Endothelial cell of umbilical vein (primary cell): Measurements from ENCODE around the gene ANXA6.

Experiments
- EZH2 ChIP-seq: IDR thresholded peaks from 2 replicates; pipeline ENCODE4 v1.6.1; 2012; ENCODE audit warnings: borderline replicate concordance, low read depth, mild to moderate bottlenecking, moderate library complexity, low read length, inconsistent platforms; ENCODE audit not compliant: severe bottlenecking
- GATA2 ChIP-seq: IDR thresholded peaks from 2 replicates; pipeline ENCODE4 v1.7.0; 2011; ENCODE audit warnings: low read depth, mild to moderate bottlenecking, moderate library complexity, mixed read lengths, low read length; ENCODE audit not compliant: insufficient read length, insufficient read depth
- JUN ChIP-seq: IDR thresholded peaks from 2 replicates; pipeline ENCODE4 v1.6.1; 2011; ENCODE audit warnings: borderline replicate concordance, low read depth; ENCODE audit not compliant: insufficient read length, insufficient read depth
- POLR2A ChIP-seq: IDR thresholded peaks from 2 replicates; pipeline ENCODE4 v1.6.1; 2012; ENCODE audit warnings: low read depth, mild to moderate bottlenecking, control low read depth, low read length
- TF ChIP-seq, protein P1 (sequence below), 2 donors: IDR thresholded peaks; 1 replicate in 1 of 2; 2 replicates in 1 of 2; pipeline ENCODE4 v1.5.1; 2011; ENCODE audit warnings: low read length in 2 of 2, mild to moderate bottlenecking in 2 of 2, moderate library complexity in 2 of 2, control low read depth in 1 of 2, inconsistent platforms in 1 of 2, low read depth in 1 of 2; ENCODE audit not compliant: insufficient read depth in 1 of 2; ENCODE audit errors: extremely low read depth in 1 of 2
- TF ChIP-seq, protein P2 (sequence below): IDR thresholded peaks from 2 replicates; pipeline ENCODE4 v1.6.1; 2011; ENCODE audit not compliant: insufficient read depth, insufficient read length

DNA sequence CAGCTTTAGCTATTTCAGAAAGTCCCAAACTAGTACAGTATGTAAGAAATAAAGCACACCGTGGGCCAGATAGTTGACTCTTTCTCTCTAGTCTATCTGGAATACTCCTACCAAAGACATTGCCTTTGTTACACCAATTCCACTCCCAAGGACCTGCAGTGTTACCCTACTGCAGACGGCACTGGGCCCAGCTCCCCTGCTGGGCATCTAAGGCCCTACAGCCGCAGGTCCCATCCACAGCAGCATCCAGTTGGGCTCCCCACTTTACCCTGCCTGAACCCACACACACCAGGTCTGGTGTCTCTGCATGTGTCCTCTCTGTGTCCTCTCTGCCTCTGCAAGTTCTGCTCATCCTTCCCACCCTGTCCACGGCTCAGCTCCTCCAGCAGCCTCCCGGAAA is 99.3 kb downstream of the ANXA6 start:
- TF ChIP-seq, protein P1, sequence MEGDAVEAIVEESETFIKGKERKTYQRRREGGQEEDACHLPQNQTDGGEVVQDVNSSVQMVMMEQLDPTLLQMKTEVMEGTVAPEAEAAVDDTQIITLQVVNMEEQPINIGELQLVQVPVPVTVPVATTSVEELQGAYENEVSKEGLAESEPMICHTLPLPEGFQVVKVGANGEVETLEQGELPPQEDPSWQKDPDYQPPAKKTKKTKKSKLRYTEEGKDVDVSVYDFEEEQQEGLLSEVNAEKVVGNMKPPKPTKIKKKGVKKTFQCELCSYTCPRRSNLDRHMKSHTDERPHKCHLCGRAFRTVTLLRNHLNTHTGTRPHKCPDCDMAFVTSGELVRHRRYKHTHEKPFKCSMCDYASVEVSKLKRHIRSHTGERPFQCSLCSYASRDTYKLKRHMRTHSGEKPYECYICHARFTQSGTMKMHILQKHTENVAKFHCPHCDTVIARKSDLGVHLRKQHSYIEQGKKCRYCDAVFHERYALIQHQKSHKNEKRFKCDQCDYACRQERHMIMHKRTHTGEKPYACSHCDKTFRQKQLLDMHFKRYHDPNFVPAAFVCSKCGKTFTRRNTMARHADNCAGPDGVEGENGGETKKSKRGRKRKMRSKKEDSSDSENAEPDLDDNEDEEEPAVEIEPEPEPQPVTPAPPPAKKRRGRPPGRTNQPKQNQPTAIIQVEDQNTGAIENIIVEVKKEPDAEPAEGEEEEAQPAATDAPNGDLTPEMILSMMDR (IDR thresholded peaks at IDR 0.05; ENCODE audit: extremely low read depth in 1 of 2, insufficient read depth in 1 of 2, low read depth in 1 of 2, low read length in 2 of 2) = peak in 1 of 2 donors; percentile 4
- TF ChIP-seq GATA2 = no peak
- TF ChIP-seq EZH2 = no peak
- TF ChIP-seq POLR2A = no peak
- TF ChIP-seq, protein P2, sequence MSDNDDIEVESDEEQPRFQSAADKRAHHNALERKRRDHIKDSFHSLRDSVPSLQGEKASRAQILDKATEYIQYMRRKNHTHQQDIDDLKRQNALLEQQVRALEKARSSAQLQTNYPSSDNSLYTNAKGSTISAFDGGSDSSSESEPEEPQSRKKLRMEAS = no peak
- TF ChIP-seq JUN = no peak
